ENCODE results near the gene PTCD2.

The PTCD2 gene

DNA sequence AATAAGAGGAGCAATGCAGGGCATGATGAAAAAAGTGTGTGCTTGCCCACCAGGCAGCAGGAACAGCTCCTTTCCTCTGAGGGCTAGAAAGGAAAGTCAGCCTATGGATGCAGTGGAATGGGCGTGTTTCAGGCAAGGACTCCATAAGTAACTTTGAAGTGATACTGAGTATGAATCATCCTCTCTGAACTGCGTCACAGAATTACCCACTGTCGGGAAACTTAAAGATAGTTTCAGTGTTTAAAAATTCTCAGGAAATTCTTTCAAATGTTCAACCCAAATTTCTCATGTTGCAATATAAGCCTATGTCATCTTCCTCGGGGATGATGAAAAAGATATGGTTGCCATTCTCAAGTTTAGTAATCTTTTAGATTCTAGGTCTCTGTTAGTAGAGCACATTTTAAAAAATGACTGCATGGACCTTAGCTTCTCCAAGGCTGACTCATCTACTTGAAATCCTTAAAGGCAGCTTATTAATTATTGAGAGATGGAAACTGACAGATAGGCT, 27.7 kb downstream of the PTCD2 start:
- DNase-seq (ENCODE audit: low read depth): no peak

DNA sequence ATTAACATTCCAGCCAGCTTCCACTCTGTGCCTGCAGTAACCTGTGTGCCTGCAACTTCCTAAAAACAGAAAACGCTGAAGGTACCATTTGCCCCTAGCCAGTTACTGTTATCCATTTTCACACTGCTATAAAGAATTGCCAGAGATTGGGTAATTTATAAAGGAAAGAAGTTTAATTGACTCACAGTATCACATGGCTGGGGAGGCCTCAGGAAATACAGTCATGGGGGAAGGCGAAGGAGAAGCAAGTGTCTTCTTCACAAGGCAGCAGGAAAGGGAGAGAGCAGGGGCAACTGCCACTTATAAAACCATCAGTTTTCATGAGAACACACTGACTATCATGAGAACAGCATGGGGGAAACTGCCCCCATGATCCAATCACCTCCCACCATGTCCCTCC, 31.2 kb downstream of the PTCD2 start:
- DNase-seq (ENCODE audit: low read depth): no peak

DNA sequence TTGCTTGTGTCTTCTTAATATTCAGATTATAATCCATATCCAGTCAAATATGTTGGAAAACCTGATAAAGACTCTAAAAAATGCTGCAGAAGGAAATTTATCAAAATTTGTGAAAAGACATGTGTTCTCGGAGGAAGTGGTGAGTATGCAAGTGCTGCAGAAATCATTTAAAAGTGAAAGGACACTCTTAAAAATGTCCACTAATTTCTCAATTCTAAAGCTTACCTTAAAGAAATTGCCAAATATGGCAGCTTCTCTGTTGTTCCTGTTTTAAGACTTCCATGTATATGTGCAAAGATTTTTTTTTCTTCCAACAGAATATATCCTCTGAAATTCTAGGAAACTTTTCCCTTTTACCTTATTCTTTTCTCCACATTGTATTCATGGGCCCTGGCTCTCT, 32.4 kb downstream of the PTCD2 start:
- DNase-seq (ENCODE audit: low read depth): no peak

DNA sequence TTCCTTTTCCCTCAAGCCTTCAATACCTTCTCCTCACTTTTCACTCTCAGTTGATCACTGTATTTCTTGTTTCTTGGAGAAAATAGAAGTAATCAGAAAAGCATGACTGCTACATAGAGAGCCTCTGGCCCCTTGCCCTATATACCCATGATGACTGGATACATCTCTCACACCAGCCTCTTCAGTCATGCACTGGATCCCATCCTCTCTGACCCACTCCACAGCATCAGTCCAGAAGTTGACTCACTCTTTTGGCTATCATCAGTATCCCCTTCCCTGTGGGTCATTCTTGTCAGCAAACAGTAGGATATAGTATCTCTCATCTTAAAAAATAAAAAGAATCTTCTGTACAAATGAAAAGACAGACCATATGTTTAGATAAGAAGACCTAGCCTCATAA, 32.9 kb downstream of the PTCD2 start:
- no peak for DNase-seq (ENCODE audit: low read depth)

DNA sequence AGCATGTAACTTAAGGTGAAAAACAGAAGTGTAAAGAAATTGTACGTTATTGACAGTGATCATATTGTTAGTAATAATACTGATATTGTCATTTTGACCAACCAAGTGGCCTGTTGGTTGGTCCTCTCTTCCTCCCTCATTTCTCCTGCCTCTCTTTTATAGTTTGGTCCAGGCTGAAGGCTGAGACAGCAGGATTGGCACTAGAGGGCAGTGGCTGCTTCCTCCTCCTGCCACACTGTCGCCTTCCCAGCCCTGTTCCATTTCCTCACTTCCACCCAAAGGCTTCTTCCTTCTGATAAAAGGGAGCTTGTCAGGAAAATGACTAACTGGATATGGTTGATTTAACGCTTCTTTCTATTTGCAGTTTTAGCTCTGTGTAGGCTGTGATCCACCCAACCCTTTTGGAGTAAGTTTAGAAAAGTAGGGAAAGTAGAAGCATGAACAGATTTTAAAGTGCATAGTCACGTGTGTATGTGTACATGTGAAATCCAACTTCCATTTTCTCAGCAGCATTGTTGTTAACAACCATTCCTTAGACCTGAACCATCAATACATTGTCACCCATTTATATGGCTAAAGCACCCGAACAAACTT, 35.6 kb downstream of the PTCD2 start:
- DNase-seq (ENCODE audit: low read depth): no peak

DNA sequence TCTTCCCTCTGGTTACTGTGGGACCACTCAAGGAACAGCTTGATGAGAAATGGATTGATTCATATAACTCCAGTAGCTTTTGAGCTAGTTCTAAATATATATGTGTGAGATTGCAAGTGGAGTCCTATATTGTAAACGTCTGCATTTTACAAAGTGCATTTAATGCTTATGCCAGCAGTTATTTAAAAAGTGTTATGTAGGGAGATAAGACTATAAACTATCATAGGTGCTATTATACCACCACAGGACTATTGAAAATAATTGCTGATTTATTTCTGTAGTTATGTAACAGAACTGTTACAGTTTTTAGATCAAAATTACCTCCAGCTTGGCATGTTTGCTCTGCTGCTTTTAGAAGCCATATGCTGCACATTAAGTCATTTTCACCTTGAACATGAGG, 36.2 kb downstream of the PTCD2 start:
- DNase-seq (ENCODE audit: low read depth): no peak

DNA sequence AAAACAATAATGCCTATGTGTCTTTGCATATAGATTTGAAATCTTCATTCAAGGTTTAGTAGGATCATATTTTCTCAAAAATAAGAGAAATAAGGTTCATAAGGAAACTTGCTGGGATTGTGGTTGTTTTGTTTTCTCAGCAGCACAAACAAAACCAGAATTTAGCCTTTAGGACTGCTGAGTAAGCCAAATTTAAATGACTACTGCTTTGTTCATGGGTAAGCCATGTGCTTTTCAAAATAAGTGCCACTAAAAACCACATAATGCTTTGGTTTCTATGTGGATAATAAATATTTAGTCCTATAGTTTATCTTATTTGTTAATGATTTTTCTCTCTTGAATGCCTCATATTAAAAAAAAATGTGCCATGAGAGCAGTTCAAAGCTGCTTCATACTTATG, 38.8 kb downstream of the PTCD2 start:
- no peak for DNase-seq (ENCODE audit: low read depth)

DNA sequence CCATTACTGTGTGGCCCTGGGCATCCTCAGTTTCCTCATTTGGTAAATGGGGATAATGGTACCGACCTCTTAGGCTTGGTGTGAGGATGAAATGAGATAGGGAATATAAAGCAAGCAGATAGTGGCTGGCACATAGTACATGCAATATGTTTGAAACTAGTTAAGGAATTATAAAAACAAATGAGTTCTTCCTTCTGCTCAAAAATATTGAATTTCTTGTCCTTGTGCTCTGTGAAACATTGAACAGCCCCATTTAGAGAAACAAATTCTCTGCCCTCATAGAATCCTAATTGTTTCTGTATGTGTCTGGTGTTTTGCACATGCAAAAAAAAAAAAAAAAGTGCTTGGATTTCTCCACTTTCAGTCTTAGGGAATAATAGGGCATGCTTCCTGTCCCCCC, 39.7 kb downstream of the PTCD2 start:
- DNase-seq (ENCODE audit: low read depth): no peak

DNA sequence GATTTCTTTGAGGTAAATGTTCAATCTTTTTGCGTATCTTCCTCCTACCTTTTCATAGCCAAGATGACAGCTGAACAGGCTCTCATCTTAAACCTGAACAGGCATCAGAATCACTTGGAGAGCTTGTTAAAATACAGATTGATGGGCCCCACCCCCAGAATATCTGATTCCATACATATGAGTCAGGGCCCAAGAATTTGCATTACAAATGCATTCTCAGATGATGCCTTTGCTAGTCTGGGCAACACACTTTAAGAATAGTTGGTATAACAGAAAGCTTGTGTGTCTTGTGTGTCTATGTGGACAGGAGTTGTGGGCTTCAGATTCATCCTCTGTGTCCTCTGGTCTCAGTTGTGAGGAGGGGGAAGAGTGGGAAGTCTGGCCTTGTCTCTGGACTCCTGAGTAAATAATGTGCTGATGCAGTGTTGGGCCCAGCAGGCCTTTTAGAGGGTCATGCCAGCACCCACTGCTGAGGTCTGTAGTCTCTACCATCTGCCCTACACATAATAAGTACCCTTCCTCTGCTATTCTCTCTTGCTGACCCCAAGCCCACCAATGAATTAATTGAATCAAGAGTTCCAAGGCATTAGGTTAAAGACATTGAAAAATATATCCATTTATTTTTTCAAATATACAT, 43.1 kb downstream of the PTCD2 start:
- DNase-seq (ENCODE audit: low read depth): no peak

DNA sequence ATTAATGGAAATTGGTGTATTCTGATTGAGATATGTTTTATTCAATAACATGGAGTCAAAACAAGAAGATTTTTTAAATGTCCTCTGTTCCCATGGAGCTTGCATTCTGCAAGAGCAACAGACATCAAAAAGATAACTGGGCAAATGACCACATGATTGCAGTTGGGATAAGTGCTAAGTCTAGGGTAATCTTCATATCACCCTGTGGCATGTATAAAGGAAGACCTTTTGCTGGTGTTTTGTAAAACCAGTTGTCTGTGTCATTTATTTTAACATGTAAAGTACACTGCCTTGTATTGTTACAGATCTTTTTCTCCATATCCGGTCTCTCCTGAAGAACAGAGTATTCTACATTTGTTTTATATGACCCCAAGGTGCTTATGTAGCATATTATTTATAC, 44.0 kb downstream of the PTCD2 start:
- no peak for DNase-seq (ENCODE audit: low read depth)

DNA sequence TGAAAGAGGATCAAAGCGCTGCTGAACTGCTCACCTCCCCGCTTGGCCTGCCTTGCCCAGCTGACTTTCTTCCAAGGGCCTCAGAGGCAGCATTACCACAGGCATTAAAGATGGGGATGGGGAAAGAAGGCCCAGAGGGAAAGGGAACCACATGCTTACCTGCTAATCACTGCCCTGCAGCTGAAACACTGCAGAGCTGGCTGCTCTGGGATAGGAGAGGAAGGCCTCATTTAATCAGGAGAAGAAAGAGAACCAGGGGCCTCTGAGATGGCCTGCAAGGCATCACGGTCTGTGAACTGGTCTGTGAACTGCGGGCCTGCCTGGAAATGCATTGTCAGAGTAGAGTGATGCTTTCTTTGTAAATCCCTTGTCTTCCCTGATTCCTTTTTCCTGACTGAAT, 44.8 kb downstream of the PTCD2 start:
- DNase-seq (ENCODE audit: low read depth): no peak

DNA sequence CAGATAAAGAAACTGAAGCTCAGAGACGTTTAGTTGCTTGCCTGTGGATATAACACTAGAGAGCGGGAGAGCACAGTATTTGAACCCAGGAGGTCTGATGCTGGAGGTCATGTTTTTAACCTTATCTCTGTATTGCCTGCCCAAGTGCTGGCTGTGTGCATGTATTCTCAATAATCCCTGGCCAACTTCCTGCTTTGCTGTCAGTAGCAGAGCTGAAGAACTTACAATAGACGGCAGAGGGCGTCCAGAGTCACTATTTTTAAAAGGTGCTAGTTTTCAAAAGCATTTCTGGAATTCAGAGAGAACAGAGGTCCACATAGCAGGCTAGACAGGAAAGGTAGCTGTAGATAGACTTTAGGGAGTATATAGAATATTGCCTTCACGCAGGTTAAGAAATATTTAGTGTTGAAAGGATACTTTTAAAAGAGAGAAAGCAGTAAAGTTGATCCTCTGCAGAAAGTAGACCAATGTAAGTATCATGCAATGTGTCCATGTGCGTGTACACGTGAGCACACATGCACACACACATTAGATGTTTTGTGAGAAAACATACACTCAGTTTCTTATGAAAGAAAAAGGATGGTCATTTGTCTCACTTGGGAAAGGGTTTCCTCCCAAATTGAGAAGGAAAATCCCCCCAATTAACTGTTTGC, 46.3 kb downstream of the PTCD2 start:
- no peak for DNase-seq (ENCODE audit: low read depth)

DNA sequence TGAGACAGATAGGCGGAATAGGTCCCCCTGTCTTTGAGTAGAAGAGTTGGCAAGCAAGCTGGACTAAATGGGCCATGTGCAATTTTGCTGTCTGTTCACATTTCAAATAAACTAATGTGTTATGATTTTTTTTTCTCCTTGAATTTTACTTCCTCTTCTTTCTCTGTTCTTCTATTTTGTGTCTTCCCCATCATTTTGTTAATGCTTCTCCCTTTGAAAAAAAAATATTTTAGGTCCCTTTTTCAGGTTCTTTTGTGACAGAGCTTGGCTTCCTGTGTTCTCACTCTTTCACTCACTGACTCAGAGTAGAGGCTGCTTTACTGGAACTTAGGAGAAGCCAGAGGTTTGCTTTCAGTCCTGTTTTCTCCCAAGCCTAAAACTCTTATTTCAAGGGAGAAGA, 48.1 kb downstream of the PTCD2 start:
- DNase-seq (ENCODE audit: low read depth): no peak

DNA sequence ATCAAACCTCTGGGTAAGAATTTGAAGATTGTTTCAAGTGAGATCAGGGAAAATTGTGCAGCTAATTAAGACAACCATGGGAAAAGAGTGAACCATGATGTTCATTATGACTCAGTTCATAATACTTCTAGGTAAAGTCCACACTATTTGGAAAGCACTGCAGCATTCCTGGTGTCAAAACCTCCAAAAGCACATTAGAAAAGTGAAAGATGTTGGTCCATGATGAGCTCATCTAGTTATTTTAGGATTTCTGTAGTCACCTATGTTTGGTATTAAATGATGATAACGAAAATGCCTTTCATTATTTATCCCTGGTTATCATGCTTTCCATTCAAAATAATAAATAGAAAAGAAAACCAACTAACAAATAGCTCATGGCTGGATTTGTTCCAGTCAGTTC, 49.1 kb downstream of the PTCD2 start:
- no peak for DNase-seq (ENCODE audit: low read depth)

DNA sequence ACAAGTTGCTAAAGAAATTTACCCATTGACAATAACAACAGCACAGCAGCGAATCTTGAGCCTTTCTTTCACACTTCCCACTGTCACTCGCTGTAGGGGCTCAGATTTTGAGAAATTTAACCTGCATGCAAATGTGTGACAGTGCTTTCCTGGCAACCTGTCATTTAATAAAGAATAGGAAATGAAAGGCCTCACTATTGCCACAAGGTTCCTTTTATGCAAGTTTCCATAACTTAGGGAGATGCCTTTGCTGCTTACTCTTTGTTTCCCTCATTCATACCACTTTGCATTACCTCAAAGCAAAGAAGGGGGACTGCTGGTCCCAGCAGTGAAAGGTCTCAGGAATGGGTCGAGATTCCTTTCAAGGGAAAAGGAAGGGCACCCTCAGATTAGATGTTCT, 49.5 kb downstream of the PTCD2 start:
- DNase-seq (ENCODE audit: low read depth): no peak

DNA sequence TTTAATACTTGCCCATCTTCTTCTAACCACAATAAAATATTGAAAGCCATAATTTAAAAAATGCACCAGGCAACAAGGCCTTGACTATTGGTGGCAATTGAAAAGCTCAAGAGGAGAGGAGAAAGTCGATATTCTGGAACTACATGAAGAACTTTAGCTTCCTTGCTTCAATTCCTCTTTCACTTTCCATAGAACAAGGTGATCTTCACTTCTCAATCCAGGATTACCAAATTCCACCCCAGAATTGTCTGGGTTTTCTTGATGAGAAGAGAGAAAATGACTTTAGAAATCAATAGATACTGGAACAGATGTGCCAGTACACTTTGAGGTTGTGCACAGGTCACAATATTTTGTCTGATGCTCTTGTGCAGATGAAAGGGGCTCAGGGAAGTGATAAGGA, 52.2 kb downstream of the PTCD2 start:
- DNase-seq (ENCODE audit: low read depth): no peak

DNA sequence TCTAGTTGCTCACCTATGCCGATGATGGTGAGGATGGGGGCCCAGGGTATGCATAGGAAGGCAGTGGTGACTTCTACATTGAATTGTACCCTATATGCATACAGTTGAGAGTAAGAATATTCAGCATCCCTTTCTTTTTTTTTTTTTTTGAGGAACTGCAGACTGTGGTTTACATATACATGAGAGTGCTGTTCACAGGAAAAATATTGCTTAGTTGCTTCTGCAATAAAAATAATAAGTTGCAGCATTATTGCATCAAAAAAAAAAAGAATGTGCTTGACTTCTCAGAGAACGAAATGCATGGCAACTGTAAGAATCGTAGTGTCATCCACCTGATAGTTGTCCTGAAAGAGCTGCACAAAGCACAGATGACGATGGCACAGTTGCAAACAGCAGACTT, 52.8 kb downstream of the PTCD2 start:
- no peak for DNase-seq (ENCODE audit: low read depth)

DNA sequence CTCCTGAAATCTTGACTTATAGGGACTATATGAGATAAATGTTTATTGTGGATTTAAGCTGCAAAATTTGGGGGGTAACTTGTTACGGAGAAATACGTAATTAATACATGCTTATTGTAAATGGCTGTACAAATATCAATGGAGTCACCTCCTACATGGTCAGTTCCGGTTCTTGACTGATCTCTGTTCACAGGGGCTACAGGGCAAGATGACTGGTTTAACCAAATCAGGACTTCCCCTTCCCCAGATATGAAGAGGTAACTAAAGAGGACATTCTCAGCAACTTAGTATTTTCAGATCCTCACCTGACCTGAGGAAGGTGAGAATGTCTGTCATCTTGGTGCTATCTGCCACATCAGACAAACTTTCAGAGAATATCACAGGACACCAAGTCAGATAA, 54.7 kb downstream of the PTCD2 start:
- DNase-seq (ENCODE audit: low read depth): no peak

DNA sequence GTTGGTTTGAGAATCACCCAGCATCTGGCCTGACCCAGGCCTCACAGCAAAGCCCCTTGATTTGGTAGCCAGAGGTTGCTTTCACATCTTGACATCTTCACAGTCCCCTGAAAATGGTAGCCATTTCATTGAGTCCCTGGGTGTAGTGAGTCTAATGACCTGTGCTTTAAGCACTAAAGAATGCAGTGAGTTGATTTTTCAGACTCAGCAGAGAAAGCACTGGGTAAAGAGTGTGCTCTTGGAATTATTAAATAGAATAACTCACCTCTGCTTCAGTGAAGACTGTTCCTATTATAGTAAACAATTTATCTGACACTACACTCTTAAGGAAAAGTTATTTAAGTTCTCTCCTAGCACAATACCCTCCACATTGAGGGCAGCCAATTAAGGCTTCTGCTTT, 56.2 kb downstream of the PTCD2 start:
- DNase-seq (ENCODE audit: low read depth): no peak

DNA sequence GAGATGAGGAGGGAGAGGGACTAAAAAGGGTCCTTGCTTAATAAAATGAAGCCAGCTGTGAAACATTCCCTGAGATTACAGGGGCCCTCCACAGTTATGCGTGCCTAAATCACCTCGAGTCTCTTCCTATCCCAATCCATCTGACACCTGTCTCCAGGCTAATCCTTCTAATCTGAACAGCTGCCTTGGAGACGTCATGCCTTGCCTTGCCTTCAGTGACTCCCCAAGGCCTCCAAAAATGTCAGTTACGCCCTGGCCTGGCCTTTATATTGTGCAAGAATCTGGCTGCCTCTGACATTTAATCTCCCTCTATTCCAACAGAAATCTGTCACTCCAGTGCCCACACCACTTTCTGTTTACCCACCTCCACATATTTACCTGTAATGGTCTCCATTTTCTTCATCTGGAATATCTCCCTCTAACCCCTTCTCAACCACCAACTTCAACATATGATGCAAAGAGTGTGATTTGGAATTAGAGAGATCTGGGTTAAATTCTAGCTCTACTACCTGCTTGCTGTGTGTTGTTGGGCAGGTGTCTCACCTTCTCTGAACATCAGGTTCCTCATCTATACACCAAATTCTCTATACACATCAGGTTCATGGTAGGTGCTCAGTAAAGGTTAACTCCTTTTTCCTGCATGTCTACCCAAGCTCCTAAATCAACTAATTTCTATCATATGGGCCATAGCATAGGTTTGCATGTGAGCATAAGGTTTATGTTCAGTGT, 57.9 kb downstream of the PTCD2 start:
- no peak for DNase-seq (ENCODE audit: low read depth)

DNA sequence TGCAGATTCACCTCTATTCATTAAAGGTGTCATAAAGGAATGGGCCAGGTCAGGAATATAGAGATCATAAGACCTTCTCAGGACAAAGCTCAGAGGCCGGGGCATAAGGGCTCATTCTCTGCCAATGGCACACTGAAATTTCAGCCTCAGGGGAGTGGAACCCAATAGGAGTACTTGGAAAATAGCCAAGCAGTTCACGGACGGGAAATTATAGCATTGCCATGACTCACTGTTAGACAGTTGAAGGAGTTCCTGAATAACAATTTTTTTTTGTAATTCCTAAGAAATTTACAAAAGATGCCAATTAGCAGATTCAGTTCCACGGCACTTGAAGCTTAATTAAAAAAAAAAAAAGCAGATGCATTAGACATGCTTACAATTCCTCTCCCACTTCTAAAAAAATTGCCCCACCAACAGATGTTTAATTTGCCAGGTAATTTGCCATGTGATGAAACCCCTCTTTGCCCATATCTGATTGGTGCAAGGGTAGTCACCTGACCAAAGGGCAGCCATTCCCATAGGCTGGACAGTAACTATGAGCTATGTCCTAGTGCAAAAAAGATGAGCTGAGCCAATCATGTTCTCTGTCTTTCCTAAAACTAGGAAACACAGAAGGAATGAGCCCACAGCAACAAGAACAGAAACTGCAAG, 58.6 kb downstream of the PTCD2 start:
- no peak for DNase-seq (ENCODE audit: low read depth)

DNA sequence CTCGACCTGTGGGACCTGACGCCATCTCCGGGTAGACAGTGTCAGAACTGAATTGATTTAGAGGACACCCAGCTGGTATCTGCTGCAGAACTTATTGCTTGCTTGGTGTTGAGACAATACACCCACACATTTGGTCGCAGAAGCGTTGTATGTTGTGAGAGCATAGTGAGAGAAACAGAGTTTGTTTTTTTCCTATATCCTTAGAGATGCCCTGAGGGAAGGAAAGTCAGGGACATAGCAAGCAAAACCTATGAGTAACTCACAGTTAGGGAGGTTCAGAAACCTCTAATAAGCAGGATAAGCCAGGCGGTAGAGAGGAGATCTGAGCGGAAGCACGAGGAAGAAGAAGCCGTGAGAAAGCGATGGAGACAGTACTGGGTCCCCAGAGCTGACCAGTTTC, 59.8 kb downstream of the PTCD2 start:
- no peak for DNase-seq (ENCODE audit: low read depth)
